HepG2 (cell line): ENCODE measurements around the gene CD180. TPM values are rescaled to one million over a fixed set of nuclear protein-coding genes. Genes with fewer than 3 reads are reported as not detected.
A peak's percentile ranks its signal among the peaks of the same experiment; 100 is the strongest.

ENCODE experiments used
- AHR ChIP-seq: IDR thresholded peaks from 2 replicates; pipeline ENCODE4 v1.6.1; 2018; ENCODE audit warnings: missing genetic modification reagents, missing compliant biosample characterization
- ARHGAP35 ChIP-seq: sonication (generic); formaldehyde crosslinking; IDR thresholded peaks from 2 replicates; pipeline ENCODE4 v1.9.0; 2022; ENCODE audit warnings: mild to moderate bottlenecking, inconsistent platforms, moderate library complexity, missing genetic modification reagents, borderline replicate concordance
- ARID5B ChIP-seq: IDR thresholded peaks from 2 replicates; pipeline ENCODE4 v1.4.0; 2020; ENCODE audit warnings: mild to moderate bottlenecking, missing genetic modification reagents
- BCL6 ChIP-seq: IDR thresholded peaks from 2 replicates; pipeline ENCODE4 v1.6.1; 2016; ENCODE audit warnings: missing genetic modification reagents, missing compliant biosample characterization
- ELF1 ChIP-seq: sonication (generic); formaldehyde crosslinking; IDR thresholded peaks from 2 replicates; pipeline ENCODE4 v1.4.0; 2020; ENCODE audit warnings: missing genetic modification reagents
- FOSL2 ChIP-seq: sonication (generic); formaldehyde crosslinking; IDR thresholded peaks from 2 replicates; pipeline ENCODE4 v1.4.0; 2020; ENCODE audit warnings: missing genetic modification reagents
- FUBP1 ChIP-seq: sonication (generic); formaldehyde crosslinking; IDR thresholded peaks from 2 replicates; pipeline ENCODE4 v1.5.1; 2020; ENCODE audit warnings: missing genetic modification reagents, mild to moderate bottlenecking, borderline replicate concordance
- HES4 ChIP-seq: sonication (generic); formaldehyde crosslinking; IDR thresholded peaks from 2 replicates; pipeline ENCODE4 v1.9.0; 2021; ENCODE audit warnings: mild to moderate bottlenecking, missing genetic modification reagents, borderline replicate concordance
- HNRNPUL1 ChIP-seq: fragments of 200-400 bp; formaldehyde crosslinking; IDR thresholded peaks from 2 replicates; pipeline ENCODE4 v1.6.1; 2017; ENCODE audit warnings: low read depth, mild to moderate bottlenecking, low read length, moderate library complexity
- KAT7 ChIP-seq: IDR thresholded peaks from 2 replicates; pipeline ENCODE4 v1.6.1; 2018; ENCODE audit warnings: borderline replicate concordance, missing compliant biosample characterization
- KLF9 ChIP-seq: IDR thresholded peaks from 2 replicates; pipeline ENCODE4 v1.6.1; 2016; ENCODE audit warnings: low read depth
- NFE2L2 ChIP-seq: fragments of 150-350 bp; IDR thresholded peaks from 2 replicates; pipeline ENCODE4 v1.6.1; 2014; ENCODE audit warnings: low read length
- NR2F1 ChIP-seq, 2 experiments: fragments of 450-650 bp in 1 of 2; formaldehyde crosslinking in 1 of 2; IDR thresholded peaks; 2 replicates each; pipeline versions ENCODE4 v1.5.0 to v1.6.1; 2016 to 2020; ENCODE audit warnings: mild to moderate bottlenecking in 1 of 2, missing compliant biosample characterization in 1 of 2, missing genetic modification reagents in 1 of 2, moderate library complexity in 1 of 2
- PPARG ChIP-seq: conservative IDR thresholded peaks from 2 replicates; pipeline ENCODE4 v1.6.1; 2016; ENCODE audit warnings: missing biosample characterization, missing genetic modification reagents
- RCOR2 ChIP-seq: IDR thresholded peaks from 2 replicates; pipeline ENCODE4 v1.6.1; 2016; ENCODE audit warnings: missing biosample characterization, missing genetic modification reagents
- RFXANK ChIP-seq: IDR thresholded peaks from 2 replicates; pipeline ENCODE4 v1.6.1; 2016
- SCMH1 ChIP-seq: sonication (generic); formaldehyde crosslinking; IDR thresholded peaks from 2 replicates; pipeline ENCODE4 v1.9.0; 2021; ENCODE audit warnings: missing genetic modification reagents, mild to moderate bottlenecking, borderline replicate concordance
- SMARCC2 ChIP-seq: fragments of 450-650 bp; IDR thresholded peaks from 2 replicates; pipeline ENCODE4 v1.6.1; 2017; ENCODE audit warnings: antibody characterized with exemption, mild to moderate bottlenecking
- SRSF1 ChIP-seq: fragments of 200-400 bp; formaldehyde crosslinking; optimal IDR thresholded peaks from 2 replicates; pipeline ENCODE3; 2017; ENCODE audit warnings: mild to moderate bottlenecking, low read depth, low read length, moderate library complexity
- TARDBP ChIP-seq: sonication (generic); formaldehyde crosslinking; IDR thresholded peaks from 2 replicates; pipeline ENCODE4 v1.8.0; 2022; ENCODE audit warnings: mild to moderate bottlenecking, missing genetic modification reagents
- TCF7 ChIP-seq: sonication (generic); IDR thresholded peaks from 2 replicates; pipeline ENCODE4 v1.6.1; 2016; ENCODE audit warnings: antibody characterized with exemption, low read depth
- TEAD2 ChIP-seq: sonication (generic); formaldehyde crosslinking; IDR thresholded peaks from 2 replicates; pipeline ENCODE4 v1.9.0; 2021; ENCODE audit warnings: missing genetic modification reagents
- ZBTB20 ChIP-seq: sonication (generic); formaldehyde crosslinking; IDR thresholded peaks from 2 replicates; pipeline ENCODE4 v1.8.1; 2023; ENCODE audit warnings: missing genetic modification reagents, low read depth, mild to moderate bottlenecking, borderline replicate concordance
- ZFY ChIP-seq: sonication (generic); formaldehyde crosslinking; IDR thresholded peaks from 2 replicates; pipeline ENCODE4 v1.4.0; 2020; ENCODE audit warnings: missing genetic modification reagents
- ZIK1 ChIP-seq: sonication (generic); formaldehyde crosslinking; IDR thresholded peaks from 2 replicates; pipeline ENCODE4 v1.5.0; 2020; ENCODE audit warnings: mild to moderate bottlenecking, low read depth, missing genetic modification reagents, borderline replicate concordance
- ZNF121 ChIP-seq: sonication (generic); formaldehyde crosslinking; IDR thresholded peaks from 2 replicates; pipeline ENCODE4 v1.5.0; 2020; ENCODE audit warnings: mild to moderate bottlenecking, missing genetic modification reagents
- ZNF329 ChIP-seq: sonication (generic); formaldehyde crosslinking; IDR thresholded peaks from 2 replicates; pipeline ENCODE4 v1.9.0; 2021; ENCODE audit warnings: low read depth, mild to moderate bottlenecking, missing genetic modification reagents
- ZNF530 ChIP-seq: sonication (generic); formaldehyde crosslinking; IDR thresholded peaks from 2 replicates; pipeline ENCODE4 v1.5.0; 2020; ENCODE audit warnings: low read depth, mild to moderate bottlenecking, missing genetic modification reagents
- ZNF761 ChIP-seq: sonication (generic); formaldehyde crosslinking; conservative IDR thresholded peaks from 2 replicates; pipeline ENCODE4 v1.4.0; 2020; ENCODE audit warnings: mild to moderate bottlenecking, missing genetic modification reagents
- polyA plus RNA-seq, 8 experiments: library from polyadenylated mRNA; depleted of rRNA in 3 of 8; stranded (reverse) in 7 of 8; unstranded in 1 of 8; fragments of >200 nt; fragmentation: Illumina TruSeq in 4 of 8; extraction: Trizol in 4 of 8; gene quantifications; 2 replicates each; pipeline versions ENCODE4 v1.2.1 to v1.2.3, GENCODE V29; 2011 to 2016; ENCODE audit warnings: low read depth in 4 of 8, missing spikeins in 1 of 8, mixed read lengths in 1 of 8; ENCODE audit not compliant: insufficient read depth in 1 of 8
- total RNA-seq, 5 experiments: library from RNA; depleted of rRNA; stranded (reverse); fragments of >200 nt; fragmentation: Illumina TruSeq; extraction: Trizol; gene quantifications; 2 replicates each; pipeline ENCODE4 v1.2.3, GENCODE V29; 2016; ENCODE audit warnings: low read depth in 1 of 5

Gene CD180
- total and polyA plus RNA-seq, 2 of the 13 experiments (the other 11 are each of a cell fraction or from before 2014, with no cell fraction given) = not detected

GRCh38 chr5:67144183-67144639 lies 52.4 kb downstream of the CD180 start (continued):
- TF ChIP-seq ARHGAP35 (CRISPR knock-in tag) (no peak), RFXANK (no peak), KLF9 (no peak), ZNF761 (CRISPR knock-in tag) (no peak), ZNF329 (CRISPR knock-in tag) (no peak), BCL6 (CRISPR knock-in tag) (peak; percentile 46; the same call in 1 of the 2 replicates), HES4 (CRISPR knock-in tag) (no peak), RCOR2 (CRISPR knock-in tag) (peak; percentile 86; the same call in 1 of the 2 replicates), SRSF1 (no peak), ZNF121 (CRISPR knock-in tag) (no peak), ZFY (CRISPR knock-in tag) (0 out of 2 replicates have a peak, but pooled peaks have one; percentile 3), TARDBP (CRISPR knock-in tag) (peak; percentile 66; the same call in 1 of the 2 replicates), SMARCC2 (no peak), SCMH1 (CRISPR knock-in tag) (no peak), AHR (CRISPR knock-in tag) (no peak), ZBTB20 (CRISPR knock-in tag) (peak; percentile 82; the same call in 1 of the 2 replicates), TEAD2 (CRISPR knock-in tag) (no peak), KAT7 (CRISPR knock-in tag) (peak; percentile 62; the same call in 1 of the 2 replicates), ARID5B (CRISPR knock-in tag) (peak; percentile 92), TCF7 (peak; percentile 37), ELF1 (CRISPR knock-in tag) (no peak), HNRNPUL1 (no peak), NR2F1 (CRISPR knock-in tag; IDR thresholded peaks at IDR 0.05) (peak in 1 of 2 experiments; percentile 86; a peak in 2 of 4 replicates), FUBP1 (no peak), PPARG (CRISPR knock-in tag) (peak; percentile 59), NFE2L2 (no peak), ZIK1 (CRISPR knock-in tag) (no peak), ZNF530 (CRISPR knock-in tag) (no peak), FOSL2 (CRISPR knock-in tag) (peak; percentile 61)
